K562 (cell line): ENCODE measurements around the gene SYNJ2. TPM values are rescaled to one million over a fixed set of nuclear protein-coding genes. Genes with fewer than 3 reads are reported as not detected.

Experiments
- CEBPG ChIP-seq, 3 experiments: fragments of 200-800 bp in 1 of 3; sonication (Bioruptor generic) in 1 of 3; sonication (generic) in 1 of 3; formaldehyde crosslinking in 1 of 3; IDR thresholded peaks in 2 of 3; conservative IDR thresholded peaks in 1 of 3; 2 replicates each; pipeline versions ENCODE4 v1.6.1 to v1.8.0; 2016 to 2022; ENCODE audit warnings: missing compliant biosample characterization in 2 of 3, missing genetic modification characterization in 2 of 3, mild to moderate bottlenecking in 1 of 3, missing genetic modification reagents in 1 of 3
- CREB1 ChIP-seq, 2 experiments: sonication (generic) in 1 of 2; formaldehyde crosslinking in 1 of 2; IDR thresholded peaks; 2 replicates each; pipeline versions ENCODE4 v1.6.1 to v1.8.0; 2012 to 2022; ENCODE audit warnings: inconsistent platforms in 1 of 2, mild to moderate bottlenecking in 1 of 2, missing genetic modification reagents in 1 of 2, moderate library complexity in 1 of 2
- ETV5 ChIP-seq: sonication (generic); formaldehyde crosslinking; IDR thresholded peaks from 2 replicates; pipeline ENCODE4 v1.4.0; 2020; ENCODE audit warnings: low read depth, mild to moderate bottlenecking, missing genetic modification reagents
- HOXB6 ChIP-seq: fragments of 250-450 bp; sonication (Bioruptor Pico); IDR thresholded peaks from 2 replicates; pipeline ENCODE4 v1.5.1; 2022; ENCODE audit warnings: mild to moderate bottlenecking, borderline replicate concordance
- KLF13 ChIP-seq: fragments of 450-650 bp; IDR thresholded peaks from 2 replicates; pipeline ENCODE4 v1.6.1; 2016; ENCODE audit warnings: missing genetic modification characterization, low read depth, mild to moderate bottlenecking, missing compliant biosample characterization, moderate library complexity, borderline replicate concordance
- MEF2A ChIP-seq: IDR thresholded peaks from 2 replicates; pipeline ENCODE4 v1.6.1; 2011; ENCODE audit warnings: low read depth, mild to moderate bottlenecking, low read length, moderate library complexity; ENCODE audit not compliant: control insufficient read depth
- SAP30 ChIP-seq: fragments of 200-600 bp; sonication (generic); IDR thresholded peaks from 2 replicates; pipeline ENCODE4 v1.6.1; 2012; ENCODE audit warnings: borderline replicate concordance, low read depth, mild to moderate bottlenecking, moderate library complexity, low read length, control low read depth, inconsistent platforms; ENCODE audit not compliant: insufficient read depth, poor library complexity, severe bottlenecking
- SP1 ChIP-seq: sonication (generic); formaldehyde crosslinking; IDR thresholded peaks from 2 replicates; pipeline ENCODE4 v1.8.1; 2022; ENCODE audit warnings: mild to moderate bottlenecking, missing genetic modification reagents
- THRA ChIP-seq: fragments of 450-650 bp; IDR thresholded peaks from 2 replicates; pipeline ENCODE4 v1.6.1; 2017; ENCODE audit warnings: mild to moderate bottlenecking, moderate library complexity
- ZC3H8 ChIP-seq: fragments of 450-650 bp; IDR thresholded peaks from 2 replicates; pipeline ENCODE4 v1.6.1; 2017
- ZEB2 ChIP-seq: fragments of 450-650 bp; IDR thresholded peaks from 2 replicates; pipeline ENCODE4 v1.6.1; 2016
- polyA plus RNA-seq, 8 experiments: library from polyadenylated mRNA; depleted of rRNA in 4 of 8; stranded (reverse) in 5 of 8; unstranded in 3 of 8; fragments of >200 nt; fragmentation: Nextera tagmentation in 2 of 8; fragmentation: Illumina TruSeq in 1 of 8; extraction: Ambion mirVana in 2 of 8; extraction: Trizol in 1 of 8; gene quantifications; 2 replicates each; pipeline versions ENCODE4 v1.2.1 to v1.2.3, GENCODE V29; 2011 to 2014; ENCODE audit warnings: inconsistent platforms in 1 of 8, missing spikeins in 1 of 8
- total RNA-seq, 7 experiments: library from RNA; depleted of rRNA in 6 of 7; stranded (reverse); fragments of >200 nt in 6 of 7; fragmentation: Illumina TruSeq in 2 of 7; extraction: Trizol in 2 of 7; gene quantifications; 2 replicates each; pipeline versions ENCODE4 v1.2.1 to v1.2.3, GENCODE V29; 2011 to 2021; ENCODE audit warnings: low replicate concordance in 1 of 7
- TF ChIP-seq, protein P1 (sequence below), 2 experiments: fragments of 450-650 bp in 1 of 2; sonication (generic) in 1 of 2; formaldehyde crosslinking in 1 of 2; IDR thresholded peaks; 2 replicates each; pipeline versions ENCODE4 v1.7.1 to v1.9.0; 2016 to 2022; ENCODE audit warnings: inconsistent platforms in 1 of 2, mild to moderate bottlenecking in 1 of 2, missing genetic modification reagents in 1 of 2
- TF ChIP-seq, protein P2 (sequence below): fragments of 250-450 bp; sonication (Bioruptor Pico); IDR thresholded peaks from 2 replicates; pipeline ENCODE4 v1.5.0; 2021; ENCODE audit warnings: mild to moderate bottlenecking, borderline replicate concordance

The SYNJ2 gene
- total and polyA plus RNA-seq, 9 of the 15 experiments (the other 6 are each of a cell fraction or from before 2014, with no cell fraction given), result 3.0 to 27.7 (median 17.8) TPM

GRCh38 chr6:157994125-157994795, 12.6 kb downstream of the SYNJ2 start (continued):
- no peak for TF ChIP-seq THRA
- TF ChIP-seq MEF2A, result no peak
- TF ChIP-seq ZC3H8, result no peak
- TF ChIP-seq, protein P1, sequence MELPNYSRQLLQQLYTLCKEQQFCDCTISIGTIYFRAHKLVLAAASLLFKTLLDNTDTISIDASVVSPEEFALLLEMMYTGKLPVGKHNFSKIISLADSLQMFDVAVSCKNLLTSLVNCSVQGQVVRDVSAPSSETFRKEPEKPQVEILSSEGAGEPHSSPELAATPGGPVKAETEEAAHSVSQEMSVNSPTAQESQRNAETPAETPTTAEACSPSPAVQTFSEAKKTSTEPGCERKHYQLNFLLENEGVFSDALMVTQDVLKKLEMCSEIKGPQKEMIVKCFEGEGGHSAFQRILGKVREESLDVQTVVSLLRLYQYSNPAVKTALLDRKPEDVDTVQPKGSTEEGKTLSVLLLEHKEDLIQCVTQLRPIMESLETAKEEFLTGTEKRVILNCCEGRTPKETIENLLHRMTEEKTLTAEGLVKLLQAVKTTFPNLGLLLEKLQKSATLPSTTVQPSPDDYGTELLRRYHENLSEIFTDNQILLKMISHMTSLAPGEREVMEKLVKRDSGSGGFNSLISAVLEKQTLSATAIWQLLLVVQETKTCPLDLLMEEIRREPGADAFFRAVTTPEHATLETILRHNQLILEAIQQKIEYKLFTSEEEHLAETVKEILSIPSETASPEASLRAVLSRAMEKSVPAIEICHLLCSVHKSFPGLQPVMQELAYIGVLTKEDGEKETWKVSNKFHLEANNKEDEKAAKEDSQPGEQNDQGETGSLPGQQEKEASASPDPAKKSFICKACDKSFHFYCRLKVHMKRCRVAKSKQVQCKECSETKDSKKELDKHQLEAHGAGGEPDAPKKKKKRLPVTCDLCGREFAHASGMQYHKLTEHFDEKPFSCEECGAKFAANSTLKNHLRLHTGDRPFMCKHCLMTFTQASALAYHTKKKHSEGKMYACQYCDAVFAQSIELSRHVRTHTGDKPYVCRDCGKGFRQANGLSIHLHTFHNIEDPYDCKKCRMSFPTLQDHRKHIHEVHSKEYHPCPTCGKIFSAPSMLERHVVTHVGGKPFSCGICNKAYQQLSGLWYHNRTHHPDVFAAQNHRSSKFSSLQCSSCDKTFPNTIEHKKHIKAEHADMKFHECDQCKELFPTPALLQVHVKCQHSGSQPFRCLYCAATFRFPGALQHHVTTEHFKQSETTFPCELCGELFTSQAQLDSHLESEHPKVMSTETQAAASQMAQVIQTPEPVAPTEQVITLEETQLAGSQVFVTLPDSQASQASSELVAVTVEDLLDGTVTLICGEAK (IDR thresholded peaks at IDR 0.05), result no peak
- TF ChIP-seq, protein P1 (CRISPR knock-in tag; IDR thresholded peaks at IDR 0.05), result no peak
- TF ChIP-seq SP1, result no peak
- TF ChIP-seq, protein P2, sequence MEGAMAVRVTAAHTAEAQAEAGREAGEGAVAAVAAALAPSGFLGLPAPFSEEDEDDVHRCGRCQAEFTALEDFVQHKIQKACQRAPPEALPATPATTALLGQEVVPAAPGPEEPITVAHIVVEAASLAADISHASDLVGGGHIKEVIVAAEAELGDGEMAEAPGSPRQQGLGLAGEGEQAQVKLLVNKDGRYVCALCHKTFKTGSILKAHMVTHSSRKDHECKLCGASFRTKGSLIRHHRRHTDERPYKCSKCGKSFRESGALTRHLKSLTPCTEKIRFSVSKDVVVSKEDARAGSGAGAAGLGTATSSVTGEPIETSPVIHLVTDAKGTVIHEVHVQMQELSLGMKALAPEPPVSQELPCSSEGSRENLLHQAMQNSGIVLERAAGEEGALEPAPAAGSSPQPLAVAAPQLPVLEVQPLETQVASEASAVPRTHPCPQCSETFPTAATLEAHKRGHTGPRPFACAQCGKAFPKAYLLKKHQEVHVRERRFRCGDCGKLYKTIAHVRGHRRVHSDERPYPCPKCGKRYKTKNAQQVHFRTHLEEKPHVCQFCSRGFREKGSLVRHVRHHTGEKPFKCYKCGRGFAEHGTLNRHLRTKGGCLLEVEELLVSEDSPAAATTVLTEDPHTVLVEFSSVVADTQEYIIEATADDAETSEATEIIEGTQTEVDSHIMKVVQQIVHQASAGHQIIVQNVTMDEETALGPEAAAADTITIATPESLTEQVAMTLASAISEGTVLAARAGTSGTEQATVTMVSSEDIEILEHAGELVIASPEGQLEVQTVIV (CRISPR knock-in tag), result no peak
- no peak for TF ChIP-seq SAP30
- no peak for TF ChIP-seq ETV5 (CRISPR knock-in tag)
- TF ChIP-seq ZEB2, result no peak
- TF ChIP-seq KLF13, result no peak
- no peak for TF ChIP-seq CEBPG (CRISPR knock-in tag; IDR thresholded peaks at IDR 0.05)
- TF ChIP-seq CEBPG (tag; conservative IDR thresholded peaks at IDR 0.05 in 1 of 2, IDR thresholded peaks at IDR 0.05 in 1 of 2), result no peak
- no peak for TF ChIP-seq CREB1 (IDR thresholded peaks at IDR 0.05)
- TF ChIP-seq CREB1 (CRISPR knock-in tag; IDR thresholded peaks at IDR 0.05), result no peak
- TF ChIP-seq HOXB6 (CRISPR knock-in tag), result no peak
